HepG2 (cell line): ENCODE data around the gene SLC7A6OS. TPM values are rescaled to one million over a fixed set of nuclear protein-coding genes. Genes with fewer than 3 reads are reported as not detected.

Experiments
- BCLAF1 ChIP-seq: fragments of 450-650 bp; IDR thresholded peaks from 2 replicates; pipeline ENCODE4 v1.6.1; 2017; ENCODE audit warnings: mild to moderate bottlenecking
- KAT8 ChIP-seq: IDR thresholded peaks from 2 replicates; pipeline ENCODE4 v1.6.1; 2016; ENCODE audit warnings: missing genetic modification reagents, missing compliant biosample characterization
- LRRFIP1 ChIP-seq: sonication (generic); formaldehyde crosslinking; conservative IDR thresholded peaks from 2 replicates; pipeline ENCODE4 v1.4.0; 2020; ENCODE audit warnings: missing genetic modification reagents
- SMAD9 ChIP-seq: sonication (generic); formaldehyde crosslinking; IDR thresholded peaks from 2 replicates; pipeline ENCODE4 v1.5.1; 2020; ENCODE audit warnings: mild to moderate bottlenecking, missing genetic modification reagents
- TBX2 ChIP-seq: sonication (generic); formaldehyde crosslinking; IDR thresholded peaks from 2 replicates; pipeline ENCODE4 v1.5.0; 2020; ENCODE audit warnings: missing genetic modification reagents, mild to moderate bottlenecking, borderline replicate concordance
- TFE3 ChIP-seq: IDR thresholded peaks from 2 replicates; pipeline ENCODE4 v1.6.1; 2016
- ZBTB43 ChIP-seq: sonication (generic); formaldehyde crosslinking; conservative IDR thresholded peaks from 2 replicates; pipeline ENCODE4 v1.4.0; 2020; ENCODE audit warnings: missing genetic modification reagents
- ZNF547 ChIP-seq: sonication (generic); formaldehyde crosslinking; IDR thresholded peaks from 2 replicates; pipeline ENCODE4 v1.5.1; 2020; ENCODE audit warnings: mild to moderate bottlenecking, missing genetic modification reagents
- ZNF616 ChIP-seq: sonication (generic); formaldehyde crosslinking; IDR thresholded peaks from 2 replicates; pipeline ENCODE4 v1.5.0; 2020; ENCODE audit warnings: low read depth, mild to moderate bottlenecking, missing genetic modification reagents
- ZNF788 ChIP-seq: sonication (generic); formaldehyde crosslinking; IDR thresholded peaks from 2 replicates; pipeline ENCODE4 v1.5.0; 2020; ENCODE audit warnings: mild to moderate bottlenecking, missing genetic modification reagents, borderline replicate concordance
- polyA plus RNA-seq, 8 experiments: library from polyadenylated mRNA; depleted of rRNA in 3 of 8; stranded (reverse) in 7 of 8; unstranded in 1 of 8; fragments of >200 nt; fragmentation: Illumina TruSeq in 4 of 8; extraction: Trizol in 4 of 8; gene quantifications; 2 replicates each; pipeline versions ENCODE4 v1.2.1 to v1.2.3, GENCODE V29; 2011 to 2016; ENCODE audit warnings: low read depth in 4 of 8, missing spikeins in 1 of 8, mixed read lengths in 1 of 8; ENCODE audit not compliant: insufficient read depth in 1 of 8
- total RNA-seq, 5 experiments: library from RNA; depleted of rRNA; stranded (reverse); fragments of >200 nt; fragmentation: Illumina TruSeq; extraction: Trizol; gene quantifications; 2 replicates each; pipeline ENCODE4 v1.2.3, GENCODE V29; 2016; ENCODE audit warnings: low read depth in 1 of 5
- TF ChIP-seq, protein P1 (sequence below): IDR thresholded peaks from 2 replicates; pipeline ENCODE4 v1.6.1; 2016; ENCODE audit warnings: missing biosample characterization, missing genetic modification reagents, low read depth
- TF ChIP-seq, protein P2 (sequence below): sonication (generic); formaldehyde crosslinking; IDR thresholded peaks from 2 replicates; pipeline ENCODE4 v1.5.1; 2020; ENCODE audit warnings: mild to moderate bottlenecking, missing genetic modification reagents, borderline replicate concordance

The SLC7A6OS gene
- total and polyA plus RNA-seq, 2 of the 13 experiments (the other 11 are each of a cell fraction or from before 2014, with no cell fraction given), result 11.2 to 21.5 TPM

GRCh38 chr16:68328151-68328859 is 17.6 kb upstream of the SLC7A6OS start (continued):
- TF ChIP-seq ZNF788 (CRISPR knock-in tag) (no peak), SMAD9 (CRISPR knock-in tag) (no peak), ZNF616 (CRISPR knock-in tag) (no peak), TFE3 (CRISPR knock-in tag) (peak; percentile 52), ZBTB43 (no peak), ZNF547 (CRISPR knock-in tag) (peak; percentile 70; the same call in 1 of the 2 replicates), BCLAF1 (no peak), TBX2 (peak; percentile 28), KAT8 (CRISPR knock-in tag) (0 out of 2 replicates have a peak, but pooled peaks have one; percentile 33), LRRFIP1 (no peak)
- TF ChIP-seq, protein P1, sequence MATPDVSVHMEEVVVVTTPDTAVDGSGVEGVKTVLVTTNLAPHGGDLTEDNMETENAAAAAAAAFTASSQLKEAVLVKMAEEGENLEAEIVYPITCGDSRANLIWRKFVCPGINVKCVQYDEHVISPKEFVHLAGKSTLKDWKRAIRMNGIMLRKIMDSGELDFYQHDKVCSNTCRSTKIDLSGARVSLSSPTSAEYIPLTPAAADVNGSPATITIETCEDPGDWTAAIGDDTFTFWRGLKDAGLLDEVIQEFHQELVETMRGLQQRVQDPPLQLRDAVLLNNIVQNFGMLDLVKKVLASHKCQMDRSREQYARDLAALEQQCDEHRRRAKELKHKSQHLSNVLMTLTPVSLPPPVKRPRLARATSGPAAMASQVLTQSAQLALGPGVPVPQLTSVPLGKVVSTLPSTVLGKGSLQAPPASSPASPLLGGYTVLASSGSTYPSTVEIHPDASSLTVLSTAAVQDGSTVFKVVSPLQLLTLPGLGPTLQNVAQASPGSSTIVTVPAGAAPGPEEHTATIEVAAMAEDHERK, result no peak
- TF ChIP-seq, protein P2, sequence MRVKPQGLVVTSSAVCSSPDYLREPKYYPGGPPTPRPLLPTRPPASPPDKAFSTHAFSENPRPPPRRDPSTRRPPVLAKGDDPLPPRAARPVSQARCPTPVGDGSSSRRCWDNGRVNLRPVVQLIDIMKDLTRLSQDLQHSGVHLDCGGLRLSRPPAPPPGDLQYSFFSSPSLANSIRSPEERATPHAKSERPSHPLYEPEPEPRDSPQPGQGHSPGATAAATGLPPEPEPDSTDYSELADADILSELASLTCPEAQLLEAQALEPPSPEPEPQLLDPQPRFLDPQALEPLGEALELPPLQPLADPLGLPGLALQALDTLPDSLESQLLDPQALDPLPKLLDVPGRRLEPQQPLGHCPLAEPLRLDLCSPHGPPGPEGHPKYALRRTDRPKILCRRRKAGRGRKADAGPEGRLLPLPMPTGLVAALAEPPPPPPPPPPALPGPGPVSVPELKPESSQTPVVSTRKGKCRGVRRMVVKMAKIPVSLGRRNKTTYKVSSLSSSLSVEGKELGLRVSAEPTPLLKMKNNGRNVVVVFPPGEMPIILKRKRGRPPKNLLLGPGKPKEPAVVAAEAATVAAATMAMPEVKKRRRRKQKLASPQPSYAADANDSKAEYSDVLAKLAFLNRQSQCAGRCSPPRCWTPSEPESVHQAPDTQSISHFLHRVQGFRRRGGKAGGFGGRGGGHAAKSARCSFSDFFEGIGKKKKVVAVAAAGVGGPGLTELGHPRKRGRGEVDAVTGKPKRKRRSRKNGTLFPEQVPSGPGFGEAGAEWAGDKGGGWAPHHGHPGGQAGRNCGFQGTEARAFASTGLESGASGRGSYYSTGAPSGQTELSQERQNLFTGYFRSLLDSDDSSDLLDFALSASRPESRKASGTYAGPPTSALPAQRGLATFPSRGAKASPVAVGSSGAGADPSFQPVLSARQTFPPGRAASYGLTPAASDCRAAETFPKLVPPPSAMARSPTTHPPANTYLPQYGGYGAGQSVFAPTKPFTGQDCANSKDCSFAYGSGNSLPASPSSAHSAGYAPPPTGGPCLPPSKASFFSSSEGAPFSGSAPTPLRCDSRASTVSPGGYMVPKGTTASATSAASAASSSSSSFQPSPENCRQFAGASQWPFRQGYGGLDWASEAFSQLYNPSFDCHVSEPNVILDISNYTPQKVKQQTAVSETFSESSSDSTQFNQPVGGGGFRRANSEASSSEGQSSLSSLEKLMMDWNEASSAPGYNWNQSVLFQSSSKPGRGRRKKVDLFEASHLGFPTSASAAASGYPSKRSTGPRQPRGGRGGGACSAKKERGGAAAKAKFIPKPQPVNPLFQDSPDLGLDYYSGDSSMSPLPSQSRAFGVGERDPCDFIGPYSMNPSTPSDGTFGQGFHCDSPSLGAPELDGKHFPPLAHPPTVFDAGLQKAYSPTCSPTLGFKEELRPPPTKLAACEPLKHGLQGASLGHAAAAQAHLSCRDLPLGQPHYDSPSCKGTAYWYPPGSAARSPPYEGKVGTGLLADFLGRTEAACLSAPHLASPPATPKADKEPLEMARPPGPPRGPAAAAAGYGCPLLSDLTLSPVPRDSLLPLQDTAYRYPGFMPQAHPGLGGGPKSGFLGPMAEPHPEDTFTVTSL, result no peak
